ENCODE results near the gene KIAA1191.
"Not testable (repeated sequence)": the region's sequence is repeated elsewhere in the genome, so short reads cannot be mapped to it uniquely, and the experiment has no call there.

The KIAA1191 gene

GRCh38 chr5:176361437-176362232, at the start of gene KIAA1191:
Gene KIAA1191, minus strand, starts transcription at chr5:176361764. Its CDS starts 2,256 bp downstream, at chr5:176359508.
- DNase-seq (ENCODE audit: low spot score): peak; percentile 90

- peak; percentile 58 for DNase-seq (ENCODE audit: low spot score)
Measured at GRCh38 chr5:176410486-176411180, 49.1 kb upstream of the KIAA1191 start.

- no peak for DNase-seq (ENCODE audit: low spot score)
Measured at GRCh38 chr5:176409765-176410164, 48.2 kb upstream of the KIAA1191 start.

- no peak for DNase-seq (ENCODE audit: low spot score)
Measured at GRCh38 chr5:176408590-176408989, 47.0 kb upstream of the KIAA1191 start.

- DNase-seq (ENCODE audit: low spot score): not testable (repeated sequence)
Measured at GRCh38 chr5:176408252-176408573, 46.6 kb upstream of the KIAA1191 start.

- DNase-seq (ENCODE audit: low spot score): no peak
Measured at GRCh38 chr5:176407456-176408251, 46.1 kb upstream of the KIAA1191 start.

- DNase-seq (ENCODE audit: low spot score): no peak
Measured at GRCh38 chr5:176406436-176407052, 45.0 kb upstream of the KIAA1191 start.

GRCh38 chr5:176405656-176406435, 44.3 kb upstream of the KIAA1191 start:
- DNase-seq (ENCODE audit: low spot score): no peak

GRCh38 chr5:176401281-176402205, 40.0 kb upstream of the KIAA1191 start:
- no peak for DNase-seq (ENCODE audit: low spot score)

- DNase-seq (ENCODE audit: low spot score): no peak
Measured at GRCh38 chr5:176400382-176401156, 39.0 kb upstream of the KIAA1191 start.

GRCh38 chr5:176397736-176398420, 36.3 kb upstream of the KIAA1191 start:
- no peak for DNase-seq (ENCODE audit: low spot score)

- no peak for DNase-seq (ENCODE audit: low spot score)
Measured at GRCh38 chr5:176396330-176396729, 34.8 kb upstream of the KIAA1191 start.

GRCh38 chr5:176394881-176395675, 33.5 kb upstream of the KIAA1191 start:
- no peak for DNase-seq (ENCODE audit: low spot score)

- DNase-seq (ENCODE audit: low spot score): no peak
Measured at GRCh38 chr5:176394096-176394495, 32.5 kb upstream of the KIAA1191 start.

GRCh38 chr5:176392526-176392925, 31.0 kb upstream of the KIAA1191 start:
- no peak for DNase-seq (ENCODE audit: low spot score)

- DNase-seq (ENCODE audit: low spot score): no peak
Measured at GRCh38 chr5:176391999-176392398, 30.4 kb upstream of the KIAA1191 start.

- no peak for DNase-seq (ENCODE audit: low spot score)
Measured at GRCh38 chr5:176391479-176391878, 29.9 kb upstream of the KIAA1191 start.

Data from kidney tubule cell (primary cell).